AG04450 (cell line): ENCODE data around the gene RAB11A. TPM values are rescaled to one million over a fixed set of nuclear protein-coding genes. Genes with fewer than 3 reads are reported as not detected.

Experiments
- CTCF ChIA-PET: fragments of 300-600, 350-600 bp; formaldehyde crosslinking; extraction: SDS; loops from one replicate; lab custom pipeline; 2022; ENCODE audit warnings: antibody characterized with exemption, inconsistent platforms; lab: Charles Lee
- POLR2A ChIA-PET: fragments of 350-600 bp; formaldehyde crosslinking; extraction: SDS; loops from one replicate; lab custom pipeline; 2021; ENCODE audit warnings: antibody characterized with exemption, inconsistent platforms; lab: Yijun Ruan, JAX
- DNase-seq: peaks from one replicate; pipeline ENCODE4 v3.0.0-alpha.2; 2011; ENCODE audit warnings: low read depth, low spot score
- H3K27ac ChIP-seq: one replicate; pipeline ENCODE4 v1.5.1; 2012; ENCODE audit warnings: low read depth, low read length, control low read depth
- H3K27me3 ChIP-seq: one replicate; pipeline ENCODE4 v1.6.0; 2012; ENCODE audit warnings: low read length; ENCODE audit not compliant: control insufficient read depth, insufficient read depth
- H3K4me3 ChIP-seq: 2 replicates; pipeline ENCODE4 v1.5.1; 2011; ENCODE audit warnings: mild to moderate bottlenecking, low read depth, low read length, control low read depth
- H3K9me3 ChIP-seq: 2 replicates; pipeline ENCODE4 v1.5.1; 2012; ENCODE audit warnings: low read length; ENCODE audit not compliant: control insufficient read depth, insufficient read depth
- CTCF ChIP-seq: IDR thresholded peaks from 2 replicates; pipeline ENCODE4 v1.5.1; 2011; ENCODE audit warnings: low read depth, low read length, control low read depth, inconsistent platforms
- polyA plus RNA-seq: library from polyadenylated mRNA; depleted of rRNA; stranded (reverse); fragments of >200 nt; gene quantifications from 2 replicates; pipeline ENCODE4 v1.2.3, GENCODE V29; 2011

RAB11A gene
- polyA plus RNA-seq, 1 experiment: 399 TPM

GRCh38 chr15:65856821-65857455 lies 12.4 kb upstream of the RAB11A start:
- CTCF ChIA-PET: interaction anchor here (0.6 to 2.6 kb wide), 24 partner anchors 8 to 297 kb away, joined by 3 to 16 read pairs (median 4); partner anchors contain the start of gene INTS14
- DNase-seq: no peak
- no peaks in the 10 kb centered on the region for H3K9me3 ChIP-seq
- H3K27me3 ChIP-seq: peaks cover 7% of the 10 kb centered on the region
- H3K27ac ChIP-seq: no peak overlapping the region
- POLR2A ChIA-PET: interaction anchor here (0.7 kb wide), 1 partner anchor 224 kb away, joined by 4 read pairs; no protein-coding TSS in a partner anchor
- peak; percentile 86 for TF ChIP-seq CTCF
- no peak overlapping the region for H3K4me3 ChIP-seq

GRCh38 chr15:65857718-65858402 lies 11.4 kb upstream of the RAB11A start:
- ChIA-PET POLR2A (no interaction called here), CTCF (interaction anchor here (0.6 to 2.6 kb wide), 18 partner anchors 8 to 298 kb away, joined by 3 to 16 read pairs (median 5); no protein-coding TSS in a partner anchor)
- H3K27me3 ChIP-seq: peaks cover 7% of the 10 kb centered on the region
- H3K27ac ChIP-seq: no peak overlapping the region
- H3K9me3 ChIP-seq: no peaks in the 10 kb centered on the region
- no peak for DNase-seq
- H3K4me3 ChIP-seq: no peak overlapping the region
- TF ChIP-seq CTCF: no peak

- no peaks in the 10 kb centered on the region for H3K9me3 ChIP-seq
- no peak overlapping the region for H3K4me3 ChIP-seq
- H3K27me3 ChIP-seq: peaks cover 4% of the 10 kb centered on the region
- no peak for DNase-seq
- no peak overlapping the region for H3K27ac ChIP-seq
- CTCF ChIA-PET: interaction anchor here (0.6 to 1.3 kb wide), 6 partner anchors 19 to 214 kb away, joined by 3 to 7 read pairs (median 4); no protein-coding TSS in a partner anchor
- POLR2A ChIA-PET: interaction anchor here (0.5 kb wide), 1 partner anchor 50 kb away, joined by 3 read pairs; no protein-coding TSS in a partner anchor
- TF ChIP-seq CTCF: peak; percentile 58
Measured at GRCh38 chr15:65862682-65863081, 6.6 kb upstream of the RAB11A start.

GRCh38 chr15:65863106-65863505 lies 6.2 kb upstream of the RAB11A start:
- no peak for DNase-seq
- ChIA-PET CTCF (interaction anchor here (0.6 to 1.3 kb wide), 6 partner anchors 19 to 215 kb away, joined by 3 to 7 read pairs (median 4); no protein-coding TSS in a partner anchor), POLR2A (interaction anchor here (0.5 kb wide), 1 partner anchor 50 kb away, joined by 3 read pairs; no protein-coding TSS in a partner anchor)
- no peak for TF ChIP-seq CTCF
- Histone ChIP-seq H3K9me3 (no peaks in the 10 kb centered on the region), H3K4me3 (no peak overlapping the region), H3K27ac (no peak overlapping the region), H3K27me3 (peaks cover 4% of the 10 kb centered on the region)
